GM12864 (cell line): ENCODE data around the gene ZNF326.
"Not testable (repeated sequence)": the region's sequence is repeated elsewhere in the genome, so short reads cannot be mapped to it uniquely, and the experiment has no call there.

ENCODE experiments used
- DNase-seq: peaks from one replicate; pipeline ENCODE4 v3.0.0-alpha.2; 2011; ENCODE audit warnings: low read depth
- H3K4me3 ChIP-seq: 2 replicates; pipeline ENCODE4 v1.5.1; 2011; ENCODE audit warnings: mild to moderate bottlenecking, low read depth, low read length, control low read depth
- TF ChIP-seq, protein P1 (sequence below): IDR thresholded peaks from 2 replicates; pipeline ENCODE4 v1.5.1; 2011; ENCODE audit warnings: low read depth, mild to moderate bottlenecking, moderate library complexity, low read length, control low read depth, inconsistent platforms; ENCODE audit errors: missing control alignments

Gene ZNF326

DNA sequence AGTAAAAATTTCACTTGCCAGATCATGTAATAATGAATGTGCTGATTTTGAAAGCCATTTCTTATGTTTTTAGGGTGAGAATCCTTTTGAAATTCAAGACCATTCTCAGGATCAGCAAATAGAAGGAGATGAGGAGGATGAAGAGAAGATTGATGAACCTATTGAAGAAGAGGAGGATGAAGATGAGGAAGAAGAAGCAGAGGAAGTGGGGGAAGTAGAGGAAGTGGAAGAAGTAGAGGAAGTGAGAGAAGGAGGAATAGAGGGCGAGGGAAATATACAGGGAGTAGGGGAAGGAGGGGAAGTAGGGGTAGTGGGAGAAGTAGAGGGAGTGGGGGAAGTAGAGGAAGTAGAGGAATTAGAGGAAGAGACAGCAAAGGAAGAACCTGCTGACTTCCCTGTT lies 32.4 kb downstream of the ZNF326 start:
- DNase-seq, result no peak
- no peak overlapping the region for H3K4me3 ChIP-seq
- TF ChIP-seq, protein P1, sequence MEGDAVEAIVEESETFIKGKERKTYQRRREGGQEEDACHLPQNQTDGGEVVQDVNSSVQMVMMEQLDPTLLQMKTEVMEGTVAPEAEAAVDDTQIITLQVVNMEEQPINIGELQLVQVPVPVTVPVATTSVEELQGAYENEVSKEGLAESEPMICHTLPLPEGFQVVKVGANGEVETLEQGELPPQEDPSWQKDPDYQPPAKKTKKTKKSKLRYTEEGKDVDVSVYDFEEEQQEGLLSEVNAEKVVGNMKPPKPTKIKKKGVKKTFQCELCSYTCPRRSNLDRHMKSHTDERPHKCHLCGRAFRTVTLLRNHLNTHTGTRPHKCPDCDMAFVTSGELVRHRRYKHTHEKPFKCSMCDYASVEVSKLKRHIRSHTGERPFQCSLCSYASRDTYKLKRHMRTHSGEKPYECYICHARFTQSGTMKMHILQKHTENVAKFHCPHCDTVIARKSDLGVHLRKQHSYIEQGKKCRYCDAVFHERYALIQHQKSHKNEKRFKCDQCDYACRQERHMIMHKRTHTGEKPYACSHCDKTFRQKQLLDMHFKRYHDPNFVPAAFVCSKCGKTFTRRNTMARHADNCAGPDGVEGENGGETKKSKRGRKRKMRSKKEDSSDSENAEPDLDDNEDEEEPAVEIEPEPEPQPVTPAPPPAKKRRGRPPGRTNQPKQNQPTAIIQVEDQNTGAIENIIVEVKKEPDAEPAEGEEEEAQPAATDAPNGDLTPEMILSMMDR, result no peak

- H3K4me3 ChIP-seq, result no peak overlapping the region
- TF ChIP-seq, protein P1, result no peak
- no peak for DNase-seq
Observed at GRCh38 chr1:90039652-90040051, 44.7 kb downstream of the ZNF326 start.

- TF ChIP-seq, protein P1, result no peak
- H3K4me3 ChIP-seq, result no peak overlapping the region
- DNase-seq, result no peak
Observed at GRCh38 chr1:90043586-90043985, 48.7 kb downstream of the ZNF326 start.

DNA sequence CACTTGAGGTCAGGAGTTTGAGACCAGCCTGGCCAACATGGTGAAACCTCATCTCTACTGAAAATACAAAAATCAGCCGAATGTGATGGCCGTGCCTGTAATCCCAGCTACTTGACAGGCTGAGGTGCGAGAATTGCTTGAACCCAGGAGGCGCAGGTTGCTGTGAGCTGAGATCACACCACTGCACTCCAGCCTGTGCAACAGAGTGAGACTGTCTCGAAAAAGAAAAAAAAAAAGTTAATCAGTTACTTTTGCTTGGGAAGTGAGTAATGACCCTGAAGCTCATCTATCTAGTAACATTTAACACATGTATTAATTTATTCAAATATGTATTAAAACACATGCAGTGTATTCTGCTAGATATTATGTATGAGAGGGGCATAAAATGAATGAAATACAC lies 49.4 kb downstream of the ZNF326 start:
- TF ChIP-seq, protein P1, result no peak

GRCh38 chr1:90045853-90046563 lies 51.1 kb downstream of the ZNF326 start:
- no peak for DNase-seq
- TF ChIP-seq, protein P1, result peak; percentile 67
- H3K4me3 ChIP-seq, result no peak overlapping the region

More for the DNA sequence above, 49.4 kb downstream of the ZNF326 start:
- no peak for DNase-seq
- no peak overlapping the region for H3K4me3 ChIP-seq

- no peak for DNase-seq
- TF ChIP-seq, protein P1, result no peak
- no peak overlapping the region for H3K4me3 ChIP-seq
Observed at GRCh38 chr1:90046635-90047034, 51.7 kb downstream of the ZNF326 start.

DNA sequence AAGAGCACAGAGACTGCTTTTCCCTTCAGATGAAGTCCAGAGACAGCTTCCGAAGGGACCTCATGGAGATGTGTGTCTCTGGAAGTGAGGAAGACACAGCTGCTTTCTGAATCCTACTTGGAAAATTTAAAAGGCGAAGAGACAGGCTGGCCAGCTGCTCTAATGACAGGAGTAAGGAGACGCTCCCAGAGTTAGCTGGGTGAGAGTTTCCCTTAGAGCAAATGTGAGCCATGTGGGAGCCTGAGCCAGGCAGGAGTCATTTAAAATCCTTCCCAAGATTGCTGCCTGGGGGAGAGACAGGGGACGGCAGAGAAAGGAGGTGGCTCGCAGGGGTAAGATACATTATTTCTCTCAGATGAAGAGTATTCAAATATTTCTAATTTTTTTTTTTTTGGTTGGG lies 53.1 kb downstream of the ZNF326 start:
- TF ChIP-seq, protein P1, result no peak
- no peak for DNase-seq
- no peak overlapping the region for H3K4me3 ChIP-seq

DNA sequence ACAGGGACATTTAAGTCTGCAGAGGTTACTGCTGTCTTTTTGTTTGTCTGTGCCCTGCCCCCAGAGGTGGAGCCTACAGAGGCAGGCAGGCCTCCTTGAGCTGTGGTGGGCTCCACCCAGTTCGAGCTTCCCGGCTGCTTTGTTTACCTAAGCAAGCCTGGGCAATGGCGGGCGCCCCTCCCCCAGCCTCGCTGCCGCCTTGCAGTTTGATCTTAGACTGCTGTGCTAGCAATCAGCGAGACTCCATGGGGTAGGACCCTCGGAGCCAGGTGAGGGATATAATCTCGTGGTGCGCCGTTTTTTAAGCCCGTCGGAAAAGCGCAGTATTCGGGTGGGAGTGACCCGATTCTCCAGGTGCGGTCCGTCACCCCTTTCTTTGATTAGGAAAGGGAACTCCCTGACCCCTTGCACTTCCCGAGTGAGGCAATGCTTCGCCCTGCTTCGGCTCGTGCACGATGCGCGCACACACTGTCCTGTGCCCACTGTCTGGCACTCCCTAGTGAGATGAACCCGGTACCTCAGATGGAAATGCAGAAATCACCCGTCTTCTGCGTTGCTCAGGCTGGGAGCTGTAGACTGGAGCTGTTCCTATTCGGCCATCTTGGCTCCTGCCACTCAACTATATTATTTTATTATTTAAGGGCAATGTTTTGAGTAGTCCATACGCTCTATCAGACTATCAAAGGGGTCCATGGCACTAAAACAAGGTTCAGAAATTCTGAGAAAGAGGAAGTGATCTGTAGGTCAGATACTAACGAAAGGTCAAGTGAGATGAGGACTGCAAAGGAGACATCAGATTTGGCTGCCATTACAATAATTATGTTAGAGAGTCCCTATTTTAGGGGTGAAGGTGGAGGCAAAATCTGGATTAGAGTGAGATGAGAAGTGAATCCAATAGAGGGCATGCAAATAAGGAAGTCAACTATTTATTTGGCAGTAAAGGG lies 68.1 kb downstream of the ZNF326 start:
- not testable (repeated sequence) for DNase-seq, H3K4me3 ChIP-seq

DNA sequence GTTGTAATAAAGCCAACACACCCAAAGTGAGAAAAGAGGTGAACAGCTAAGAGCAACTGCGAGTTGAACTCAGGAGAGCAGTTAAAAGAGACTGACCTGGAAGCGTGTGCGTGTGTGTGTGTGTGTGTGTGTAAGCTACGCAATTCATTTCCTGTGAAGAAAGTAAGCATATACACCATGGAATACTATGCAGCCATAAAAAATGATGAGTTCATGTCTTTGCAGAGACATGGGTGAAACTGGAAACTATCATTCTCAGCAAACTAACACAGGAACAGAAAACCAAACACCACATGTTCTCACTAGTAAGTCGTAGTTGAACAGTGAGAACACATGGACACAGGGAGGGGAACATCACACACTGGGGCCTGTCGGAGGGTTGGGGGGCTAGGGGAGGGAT lies 69.2 kb downstream of the ZNF326 start:
- not testable (repeated sequence) for H3K4me3 ChIP-seq, DNase-seq
